HG03095 (cell line): ENCODE results near the gene SPINK7.
"Not testable (repeated sequence)": the region's sequence is repeated elsewhere in the genome, so short reads cannot be mapped to it uniquely, and the experiment has no call there.

Source experiments
- ATAC-seq: cut with Tn5 transposase; IDR thresholded peaks from one replicate; pipeline ENCODE4 v1.9.1; 2021; ENCODE audit warnings: moderate library complexity; ENCODE audit not compliant: unreplicated experiment

The SPINK7 gene

GRCh38 chr5:148312153-148312552, at the start of gene SPINK7:
SPINK7 (plus strand) TSS chr5:148312423; CDS start chr5:148312484, 61 bp downstream.
- ATAC-seq = no peak

GRCh38 chr5:148267962-148268361, 44.3 kb upstream of the SPINK7 start:
- ATAC-seq = no peak

DNA sequence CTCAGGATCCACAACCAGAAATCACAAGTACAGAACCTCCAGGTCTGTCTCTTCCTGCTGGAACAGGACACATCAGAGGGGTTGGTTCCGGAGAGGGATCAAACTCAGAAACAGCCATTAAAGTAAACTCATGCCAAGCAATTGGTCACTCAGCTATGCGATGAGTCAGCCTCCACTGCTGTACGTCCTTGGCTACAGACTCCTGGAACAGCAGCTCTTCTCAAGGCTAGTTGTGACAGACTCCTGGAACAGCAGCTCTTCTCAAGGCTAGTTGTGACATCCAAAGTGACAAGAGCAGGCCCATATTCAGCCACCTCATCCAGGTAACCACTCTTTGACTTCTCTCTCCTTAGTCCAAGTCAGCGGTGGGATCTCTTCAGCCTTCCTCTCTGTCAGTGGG, 43.7 kb upstream of the SPINK7 start, which contains the start of gene SPINK13:
TSS of gene SPINK13 (plus strand) at position 229 of the 400 bp plus-strand sequence. CDS start 1,279 bp downstream, outside the sequence.
- ATAC-seq = no peak

GRCh38 chr5:148275129-148275528, 37.1 kb upstream of the SPINK7 start:
- ATAC-seq = not testable (repeated sequence)

DNA sequence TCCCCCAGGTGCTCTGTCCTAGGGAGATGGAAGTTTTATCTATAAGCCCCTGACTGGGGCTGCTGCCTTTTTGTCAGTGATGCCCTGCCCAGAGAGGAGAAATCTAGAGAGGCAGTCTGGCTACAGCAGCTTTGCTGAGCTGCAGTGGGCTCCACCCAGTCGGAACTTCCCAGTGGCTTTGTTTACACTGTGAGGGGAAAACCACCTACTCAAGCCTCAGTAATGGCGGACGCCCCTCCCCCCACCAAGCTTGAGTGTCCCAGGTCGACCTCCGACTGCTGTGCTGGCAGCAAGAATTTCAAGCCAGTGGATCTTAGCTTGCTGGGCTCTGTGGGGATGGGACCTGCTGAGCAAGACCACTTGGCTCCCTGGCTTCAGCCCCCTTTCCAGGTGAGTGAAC, 31.3 kb upstream of the SPINK7 start:
- not testable (repeated sequence) for ATAC-seq

DNA sequence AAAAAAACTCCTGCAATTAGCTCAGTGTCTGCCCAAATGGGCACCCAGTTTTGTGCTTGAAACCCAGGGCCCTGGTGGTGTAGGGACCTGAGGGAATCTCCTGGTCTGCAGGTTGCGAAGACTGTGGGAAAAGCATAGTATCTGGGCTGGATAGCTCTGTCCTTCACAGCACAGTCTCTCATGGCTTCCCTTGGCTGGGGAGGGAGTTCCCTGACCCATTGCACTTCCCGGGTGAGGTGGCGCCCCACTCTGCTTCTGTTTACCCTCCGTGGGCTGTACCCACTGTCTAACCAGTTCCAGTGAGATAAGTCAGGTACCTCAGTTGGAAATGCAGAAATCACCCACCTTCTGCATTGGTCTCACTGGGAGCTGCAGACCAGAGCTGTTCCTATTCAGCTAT, 30.9 kb upstream of the SPINK7 start:
- not testable (repeated sequence) for ATAC-seq

DNA sequence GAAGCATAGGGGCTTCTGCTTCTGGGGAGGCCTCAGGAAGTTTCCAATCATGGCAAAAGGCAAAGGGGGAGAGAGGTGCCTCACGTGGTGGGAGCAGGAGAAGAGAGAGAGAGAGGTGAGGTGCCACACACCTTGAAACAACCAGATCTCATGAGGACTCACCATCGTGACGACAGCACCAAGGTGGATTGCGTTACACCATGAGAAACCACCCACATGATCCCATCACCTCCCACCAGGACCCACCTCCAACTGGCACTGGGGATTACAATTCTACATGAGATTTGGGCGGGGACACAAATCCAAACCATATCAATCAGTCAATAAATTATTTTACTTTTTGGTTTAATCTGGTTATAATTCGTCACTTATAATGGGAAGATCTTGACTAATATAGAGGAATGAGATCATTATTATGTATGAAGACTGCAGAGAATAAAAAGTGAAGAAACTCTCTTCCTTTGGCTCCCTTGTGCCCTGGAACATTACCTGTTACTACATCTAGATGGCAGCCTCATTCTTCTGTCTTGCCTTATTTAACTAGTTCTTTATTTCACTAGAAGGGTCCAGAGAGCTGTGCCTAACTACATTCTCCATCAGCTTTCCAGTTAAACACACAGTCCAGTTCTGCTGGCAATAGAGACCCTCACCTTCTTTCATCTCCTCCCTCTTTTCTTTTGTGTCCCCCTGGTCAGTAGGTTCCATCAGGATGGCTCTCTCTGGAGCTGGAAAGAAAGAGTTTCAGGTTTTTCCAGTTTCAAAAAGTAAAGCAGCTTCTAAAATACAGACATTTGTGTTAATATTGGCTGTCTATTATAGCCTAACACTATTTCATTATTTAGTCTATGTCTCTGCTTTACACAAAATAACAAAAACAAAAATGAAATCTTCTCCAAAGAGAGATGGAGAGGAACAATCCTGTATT, 21.7 kb upstream of the SPINK7 start:
- ATAC-seq = no peak

DNA sequence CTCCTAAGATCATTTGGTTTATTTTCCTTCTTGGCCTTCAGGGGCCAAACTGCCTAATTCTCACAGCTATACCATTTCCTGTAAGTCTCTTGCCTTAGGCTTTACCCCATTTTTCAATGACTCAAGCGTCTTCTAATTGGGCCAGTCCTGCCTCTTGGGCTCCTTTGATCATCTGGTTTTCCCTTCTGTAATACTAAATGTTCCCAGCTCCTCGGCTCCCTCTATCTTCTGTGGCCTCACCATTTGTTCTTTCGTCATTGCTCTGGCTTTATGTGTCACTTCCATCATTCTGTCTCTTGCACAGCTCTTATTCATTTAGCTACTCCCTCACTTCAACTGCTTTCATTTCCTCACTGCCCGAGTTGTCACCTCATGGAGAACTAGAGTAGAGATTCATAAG, 14.5 kb upstream of the SPINK7 start:
- ATAC-seq = no peak

GRCh38 chr5:148306446-148306845, 5.8 kb upstream of the SPINK7 start:
- ATAC-seq = no peak

DNA sequence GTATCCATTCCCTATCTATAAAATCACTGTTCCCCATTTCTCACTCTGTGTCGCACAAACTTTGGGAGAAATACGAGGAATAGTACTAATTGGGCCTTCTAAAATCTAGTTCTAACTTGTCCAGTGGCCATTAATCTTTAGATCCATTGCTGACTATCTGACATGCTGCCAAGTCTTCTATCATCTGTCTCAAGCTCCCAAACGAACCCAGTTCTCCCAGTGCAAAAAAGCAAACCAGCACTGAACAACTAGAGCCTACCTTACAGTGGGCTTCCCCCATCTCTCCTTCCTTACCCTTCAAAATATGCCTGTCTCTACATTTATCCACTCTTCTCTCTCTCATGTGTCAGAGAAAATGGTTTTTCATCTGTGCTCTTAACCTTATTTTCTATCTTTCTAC, 3.2 kb upstream of the SPINK7 start:
- ATAC-seq = no peak

GRCh38 chr5:148309746-148310145, 2.5 kb upstream of the SPINK7 start:
- ATAC-seq = no peak

DNA sequence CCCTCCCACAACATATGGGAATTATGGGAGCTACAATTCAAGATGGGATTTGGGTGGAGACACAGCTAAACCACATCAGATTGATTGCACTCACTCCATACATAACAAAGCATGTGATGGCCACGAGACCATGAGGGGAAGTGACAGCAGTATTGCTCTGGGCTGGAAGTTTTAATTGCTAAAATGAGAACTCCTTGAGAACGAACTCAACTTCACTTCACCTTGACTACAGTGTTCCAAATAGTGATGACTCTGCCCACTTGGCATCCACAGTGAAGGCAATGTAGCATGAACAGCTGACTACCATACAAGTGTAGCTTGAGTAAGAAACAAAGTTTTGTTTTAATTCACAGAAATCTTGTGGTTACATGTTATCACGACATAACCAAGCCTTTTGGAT, 739 bp upstream of the SPINK7 start:
- ATAC-seq = no peak

GRCh38 chr5:148314187-148314586, 2.0 kb downstream of the SPINK7 start:
- ATAC-seq = no peak

- no peak for ATAC-seq
Measured at GRCh38 chr5:148314731-148315130, 2.5 kb downstream of the SPINK7 start.

- ATAC-seq = not testable (repeated sequence)
Measured at GRCh38 chr5:148320011-148320963, 8.1 kb downstream of the SPINK7 start.

DNA sequence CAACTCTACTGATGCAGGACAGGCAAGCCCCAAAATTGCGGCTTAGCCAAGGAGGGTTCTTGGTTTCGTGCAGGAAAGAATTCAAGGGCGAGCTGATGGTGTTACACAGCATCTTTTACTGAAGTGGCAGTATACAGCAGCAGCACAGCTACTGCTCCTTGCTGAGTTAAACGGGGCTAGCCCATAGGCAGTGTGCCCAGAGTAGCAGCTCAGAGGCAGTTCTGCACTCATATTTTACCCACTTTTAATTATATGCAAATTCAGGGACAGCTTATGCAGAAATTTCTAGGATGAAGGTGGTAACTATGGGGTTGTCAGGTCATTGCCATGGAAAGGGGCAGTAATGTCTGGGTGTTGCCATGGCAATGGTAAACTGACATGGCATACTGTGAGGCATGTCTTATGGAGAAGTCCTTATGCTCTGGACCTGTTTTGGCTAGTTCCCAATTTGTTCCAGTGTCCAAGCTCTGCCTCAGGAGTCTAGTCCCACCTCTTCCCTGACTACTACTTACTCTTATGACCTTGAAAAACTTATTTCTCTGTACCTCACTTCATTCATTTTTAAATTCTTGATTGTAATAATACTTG, 21.1 kb downstream of the SPINK7 start:
- ATAC-seq = no peak

DNA sequence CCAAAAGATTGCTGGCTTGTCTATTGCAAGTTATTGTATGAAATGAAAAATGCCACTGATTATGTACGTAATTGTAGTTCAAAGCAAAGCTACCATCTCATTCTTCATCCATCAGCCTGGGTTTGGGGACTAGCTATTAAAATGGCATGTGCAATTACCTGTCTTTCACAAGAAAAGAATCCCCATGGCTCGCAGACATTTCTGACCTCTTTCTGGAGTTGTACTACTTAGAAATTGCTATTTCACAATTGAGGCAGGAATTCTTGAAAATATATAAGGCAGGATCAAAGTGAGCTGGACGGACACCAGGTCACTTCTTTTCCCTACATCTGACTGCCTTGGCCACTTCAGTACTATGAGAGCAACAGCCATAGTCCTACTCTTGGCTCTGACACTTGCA, 23.0 kb downstream of the SPINK7 start, which contains the start of gene SPINK9:
TSS of gene SPINK9 (plus strand) at position 301 of the 400 bp plus-strand sequence. CDS start at position 356, 55 bp downstream.
- no peak for ATAC-seq

- ATAC-seq = no peak
Measured at GRCh38 chr5:148336704-148337435, 24.6 kb downstream of the SPINK7 start.

DNA sequence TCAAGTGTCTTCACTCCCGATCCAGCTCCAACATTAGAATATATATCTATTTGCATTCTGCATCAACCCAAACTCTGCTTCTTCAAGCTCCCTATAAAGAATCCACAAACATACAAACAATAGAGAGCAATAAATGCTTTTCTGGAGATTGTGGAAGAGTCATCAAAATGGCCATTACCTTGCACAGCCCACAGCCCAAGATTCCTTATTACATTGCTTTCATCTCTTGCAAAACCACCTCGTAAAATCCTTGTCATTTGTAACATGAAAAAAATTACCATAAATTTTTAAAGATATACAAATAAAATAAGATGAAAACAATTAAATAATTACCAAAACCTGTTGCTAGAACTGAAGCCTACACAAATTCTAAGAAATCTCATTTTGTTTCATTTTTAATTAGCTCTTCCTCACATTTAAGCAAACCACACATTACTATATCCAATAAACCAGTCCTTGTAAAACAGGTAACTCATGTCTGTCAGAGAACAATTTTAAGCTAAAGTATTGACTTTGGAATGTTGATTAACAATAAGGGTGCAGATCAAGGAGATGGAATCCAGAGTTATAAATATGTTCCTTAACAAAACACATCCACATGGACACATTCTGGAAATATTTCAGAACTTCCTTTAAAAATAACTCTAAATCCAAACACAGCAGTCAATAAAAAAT, 30.3 kb downstream of the SPINK7 start:
- ATAC-seq = no peak

DNA sequence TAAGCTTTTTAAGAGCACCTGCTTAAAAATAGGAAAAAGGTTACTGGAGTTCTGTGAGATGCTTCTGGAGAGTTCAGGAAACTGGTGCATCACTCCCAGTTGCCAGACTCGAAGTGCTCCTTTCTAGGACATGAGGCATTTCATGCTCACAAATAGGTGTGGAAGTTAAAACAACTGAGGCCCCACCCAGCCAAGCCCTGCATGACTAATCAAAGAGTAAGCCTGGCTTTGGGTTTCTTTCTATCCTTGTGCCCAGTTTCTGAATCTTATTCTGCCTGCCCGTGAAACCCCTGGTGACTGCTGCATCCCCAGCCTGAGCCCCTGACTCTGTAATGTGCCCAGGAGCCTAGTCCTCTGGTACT, 30.8 kb downstream of the SPINK7 start:
- no peak for ATAC-seq
